A673 (cell line): Measurements from ENCODE around the gene UBE2J2. TPM values are rescaled to one million over a fixed set of nuclear protein-coding genes. Genes with fewer than 3 reads are reported as not detected.

Source experiments
- BruUV-seq: library from RNA; stranded (reverse); fragments of 400-500 nt; replicated peaks from 2 replicates; lab custom pipeline; 2021; lab: Mats Ljungman, UMichigan
- CTCF ChIA-PET: fragments of 300-600 bp; sonication (Branson Sonifier 250); formaldehyde crosslinking; loops from one replicate; lab custom pipeline; 2022; ENCODE audit warnings: antibody characterized with exemption; lab: Charles Lee
- POLR2A ChIA-PET: fragments of 300-600 bp; sonication (Branson Sonifier 250); formaldehyde crosslinking; loops from one replicate; lab custom pipeline; 2022; ENCODE audit warnings: antibody characterized with exemption; ENCODE audit not compliant: low non-redundant PET; lab: Charles Lee
- DNase-seq: peaks from one replicate; pipeline ENCODE4 v3.0.0-alpha.2; 2015; ENCODE audit warnings: low spot score
- H3K27ac ChIP-seq: fragments of 200-600 bp; sonication (generic); 2 replicates; pipeline ENCODE4 v1.5.1; 2016; ENCODE audit warnings: mixed run types, low read depth, mild to moderate bottlenecking, mixed read lengths, antibody characterized with exemption, low read length; ENCODE audit not compliant: poor library complexity, severe bottlenecking
- H3K27me3 ChIP-seq: fragments of 200-600 bp; sonication (generic); replicated peaks from 2 replicates; pipeline ENCODE4 v1.6.1; 2017; ENCODE audit warnings: mixed run types, low read depth, mild to moderate bottlenecking, mixed read lengths, antibody characterized with exemption, low read length; ENCODE audit not compliant: insufficient read depth, poor library complexity
- H3K36me3 ChIP-seq: fragments of 200-600 bp; sonication (generic); 2 replicates; pipeline ENCODE4 v1.6.1; 2016; ENCODE audit warnings: mixed run types, mild to moderate bottlenecking, mixed read lengths, antibody characterized with exemption, low read length; ENCODE audit not compliant: insufficient read depth, poor library complexity, severe bottlenecking
- H3K4me1 ChIP-seq: fragments of 200-600 bp; sonication (generic); 2 replicates; pipeline ENCODE4 v1.6.1; 2017; ENCODE audit warnings: mixed run types, mild to moderate bottlenecking, mixed read lengths, antibody characterized with exemption, low read length; ENCODE audit not compliant: insufficient read depth, poor library complexity, severe bottlenecking
- H3K4me3 ChIP-seq: fragments of 200-600 bp; sonication (generic); 2 replicates; pipeline ENCODE4 v1.5.1; 2016; ENCODE audit warnings: low read depth, mixed run types, mild to moderate bottlenecking, mixed read lengths, low read length; ENCODE audit not compliant: poor library complexity, severe bottlenecking
- H3K9me3 ChIP-seq: fragments of 200-600 bp; sonication (generic); 2 replicates; pipeline ENCODE4 v1.6.1; 2016; ENCODE audit warnings: mixed run types, low read depth, mild to moderate bottlenecking, mixed read lengths, antibody characterized with exemption, low read length; ENCODE audit not compliant: poor library complexity, severe bottlenecking
- EZH2 ChIP-seq: fragments of 200-600 bp; sonication (generic); IDR thresholded peaks from 2 replicates; pipeline ENCODE4 v1.6.1; 2017; ENCODE audit warnings: borderline replicate concordance, low read depth, mild to moderate bottlenecking, mixed read lengths, antibody characterized with exemption, low read length; ENCODE audit not compliant: poor library complexity, severe bottlenecking
- intact Hi-C: fragments of 100-400 bp; cut with micrococcal nuclease; formaldehyde crosslinking; loops from one replicate; pipeline ENCODE4 v1.10.0; 2022; ENCODE audit not compliant: unreplicated experiment
- total RNA-seq: library from RNA; stranded (reverse); gene quantifications from 2 replicates; pipeline ENCODE4 v1.2.3, GENCODE V29; 2021
- TF ChIP-seq, protein P1 (sequence below): fragments of 300-800, 200-600 bp; sonication (generic); conservative IDR thresholded peaks from 2 replicates; pipeline ENCODE4 v1.5.1; 2017; ENCODE audit warnings: low read depth, mild to moderate bottlenecking, antibody characterized with exemption, low read length, moderate library complexity, mixed read lengths

UBE2J2 gene
- total RNA-seq, 1 experiment from 2014 or later, result 92.8 TPM

DNA sequence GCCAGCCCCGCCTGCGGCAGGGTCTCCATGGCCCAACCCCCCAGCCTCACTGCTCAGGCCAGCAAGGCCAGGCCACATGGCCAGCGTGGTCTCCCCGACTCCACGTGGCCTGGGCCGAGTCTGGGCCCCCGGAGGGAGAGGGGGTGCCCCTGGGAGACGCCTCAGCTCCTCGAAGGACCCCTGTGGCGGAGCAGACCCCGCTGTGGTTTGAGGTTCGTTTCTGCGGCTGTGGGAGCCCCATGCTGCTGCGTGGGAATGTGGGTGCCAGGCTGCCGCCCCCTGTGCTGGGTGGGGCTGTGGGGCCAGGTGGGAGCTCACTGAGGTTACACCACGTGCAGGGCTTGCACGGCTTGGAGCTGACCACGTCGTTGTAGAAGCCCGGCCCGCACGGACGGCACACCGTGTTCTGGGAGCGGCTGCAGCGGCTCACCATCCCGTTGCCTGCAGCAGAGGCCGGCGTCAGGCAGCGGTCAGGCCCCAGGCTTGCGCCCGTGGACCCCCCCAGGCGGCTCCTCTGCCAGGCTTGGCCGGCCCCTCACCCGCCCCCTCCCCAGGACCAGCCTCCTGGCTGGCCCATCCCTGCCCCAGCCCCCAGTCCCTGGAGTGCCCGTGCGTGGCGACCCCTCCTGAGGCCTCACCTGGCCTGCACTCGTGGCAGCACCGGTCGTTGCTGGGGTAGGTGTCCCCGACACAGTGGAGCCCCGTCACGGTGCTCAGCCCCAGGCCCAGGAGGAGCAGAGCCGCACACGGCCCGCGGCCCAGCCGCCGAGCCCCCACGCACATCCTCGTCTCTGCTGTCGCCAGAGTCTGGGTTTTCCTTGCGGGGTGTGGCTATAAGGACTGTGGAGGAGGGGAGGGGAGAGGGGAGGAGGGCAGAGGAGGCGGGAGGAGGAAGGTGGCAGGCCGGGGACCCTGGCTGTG lies 60.0 kb downstream of the UBE2J2 start, which contains the start of gene TNFRSF4:
Gene TNFRSF4, minus strand, starts transcription at position 809 of the 921 bp plus-strand sequence. Its CDS starts 26 bp downstream, at position 783.
- no TSS peak for BruUV-seq
- Histone ChIP-seq H3K36me3 (peaks cover 14% of the 10 kb centered on the region), H3K9me3 (no peaks in the 10 kb centered on the region), H3K27me3 (no peaks in the 10 kb centered on the region), H3K27ac (no peak within 1 kb of the TSS), H3K4me1 (peaks cover 18% of the 10 kb centered on the region), H3K4me3 (no peak within 1 kb of the TSS)
- POLR2A ChIA-PET, result no interaction called here
- no peak for DNase-seq
- intact Hi-C loops, result no loop called here
- TF ChIP-seq, protein P1, sequence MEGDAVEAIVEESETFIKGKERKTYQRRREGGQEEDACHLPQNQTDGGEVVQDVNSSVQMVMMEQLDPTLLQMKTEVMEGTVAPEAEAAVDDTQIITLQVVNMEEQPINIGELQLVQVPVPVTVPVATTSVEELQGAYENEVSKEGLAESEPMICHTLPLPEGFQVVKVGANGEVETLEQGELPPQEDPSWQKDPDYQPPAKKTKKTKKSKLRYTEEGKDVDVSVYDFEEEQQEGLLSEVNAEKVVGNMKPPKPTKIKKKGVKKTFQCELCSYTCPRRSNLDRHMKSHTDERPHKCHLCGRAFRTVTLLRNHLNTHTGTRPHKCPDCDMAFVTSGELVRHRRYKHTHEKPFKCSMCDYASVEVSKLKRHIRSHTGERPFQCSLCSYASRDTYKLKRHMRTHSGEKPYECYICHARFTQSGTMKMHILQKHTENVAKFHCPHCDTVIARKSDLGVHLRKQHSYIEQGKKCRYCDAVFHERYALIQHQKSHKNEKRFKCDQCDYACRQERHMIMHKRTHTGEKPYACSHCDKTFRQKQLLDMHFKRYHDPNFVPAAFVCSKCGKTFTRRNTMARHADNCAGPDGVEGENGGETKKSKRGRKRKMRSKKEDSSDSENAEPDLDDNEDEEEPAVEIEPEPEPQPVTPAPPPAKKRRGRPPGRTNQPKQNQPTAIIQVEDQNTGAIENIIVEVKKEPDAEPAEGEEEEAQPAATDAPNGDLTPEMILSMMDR, result no peak
- no peak for TF ChIP-seq EZH2
- CTCF ChIA-PET, result no interaction called here

DNA sequence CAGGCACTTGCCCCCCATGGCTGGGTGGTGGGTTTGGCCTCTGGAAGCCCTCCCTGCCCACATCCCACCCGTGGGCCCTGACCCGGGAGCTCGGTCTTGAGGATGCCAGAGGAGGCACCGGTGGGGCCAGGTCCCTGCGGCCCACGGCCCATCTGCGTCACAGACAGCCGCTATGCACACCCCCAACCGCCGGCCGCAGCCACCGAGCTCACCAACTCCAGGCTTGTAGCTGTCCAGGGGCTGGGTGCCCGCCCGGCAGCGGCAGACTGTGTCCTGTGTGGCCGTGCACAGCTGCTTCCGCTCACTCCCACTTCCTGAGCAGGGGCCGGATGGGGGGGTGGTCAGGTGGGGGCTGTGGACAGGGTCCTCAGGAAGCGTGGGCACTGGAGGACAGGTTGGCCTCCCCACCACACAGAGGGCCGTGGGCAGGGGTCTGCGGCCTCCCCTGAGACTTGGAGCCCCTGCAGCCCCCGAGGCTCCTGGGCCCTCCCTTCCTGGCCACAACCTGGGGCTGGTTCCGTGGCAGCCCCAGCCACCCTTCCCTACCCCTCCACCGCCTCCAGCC lies 60.8 kb downstream of the UBE2J2 start:
- intact Hi-C loops, result no loop called here
- Histone ChIP-seq H3K4me3 (no peak overlapping the region), H3K27ac (no peak overlapping the region), H3K36me3 (peaks cover 8% of the 10 kb centered on the region), H3K27me3 (no peaks in the 10 kb centered on the region), H3K9me3 (no peaks in the 10 kb centered on the region), H3K4me1 (peaks cover 18% of the 10 kb centered on the region)
- TF ChIP-seq, protein P1, result no peak
- TF ChIP-seq EZH2, result no peak
- no peak for DNase-seq
- CTCF ChIA-PET, result no interaction called here
- no TSS peak for BruUV-seq
- POLR2A ChIA-PET, result no interaction called here

DNA sequence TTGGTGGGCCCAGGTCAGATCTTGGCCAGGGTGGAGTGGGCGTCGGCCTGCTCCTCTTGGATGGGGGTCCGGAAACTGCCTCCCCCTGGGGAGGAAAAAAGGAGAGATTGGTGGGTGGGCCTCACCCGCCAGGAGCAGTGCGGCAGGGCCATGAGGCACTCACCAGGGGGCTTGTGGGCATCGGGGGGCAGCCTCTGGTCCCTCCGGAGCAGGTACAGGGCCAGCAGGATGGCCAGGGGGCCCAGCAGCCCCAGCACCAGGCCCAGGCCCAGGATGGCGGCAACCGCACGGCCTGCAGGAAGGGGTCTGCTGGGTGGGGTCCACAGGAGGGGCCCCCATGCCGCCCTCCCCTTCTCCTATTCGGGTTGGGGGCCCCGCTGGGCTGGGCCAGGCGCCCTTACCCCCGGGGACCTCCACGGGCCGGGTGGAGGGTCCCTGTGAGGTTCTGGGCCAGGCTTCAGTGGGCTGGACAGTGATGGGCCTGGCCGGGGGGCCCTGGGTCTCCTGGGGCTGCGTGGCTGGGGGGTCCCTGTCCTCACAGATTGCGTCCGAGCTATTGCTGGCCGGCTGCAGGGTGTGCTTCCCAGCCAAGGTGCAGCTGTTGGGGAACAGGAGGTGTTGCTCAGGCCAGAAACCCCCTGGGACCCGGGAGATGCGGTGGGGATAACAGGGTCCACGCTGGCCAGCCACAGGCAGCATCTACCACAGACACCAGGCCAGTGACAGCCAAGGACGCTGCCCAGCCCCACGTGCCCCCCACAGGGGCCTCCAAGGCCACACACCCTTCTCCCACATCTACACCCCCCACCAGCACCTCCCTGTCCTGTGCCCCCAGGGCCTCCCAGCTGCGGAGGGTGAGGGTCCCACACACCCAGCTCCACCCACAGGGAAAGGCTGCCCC lies 61.9 kb downstream of the UBE2J2 start:
- POLR2A ChIA-PET, result no interaction called here
- CTCF ChIA-PET, result no interaction called here
- TF ChIP-seq, protein P1, result no peak
- no peak for TF ChIP-seq EZH2

More for the DNA sequence above, 61.9 kb downstream of the UBE2J2 start:
- H3K27ac ChIP-seq, result no peak overlapping the region
- intact Hi-C loops, result no loop called here
- no peak for DNase-seq
- H3K27me3 ChIP-seq, result no peaks in the 10 kb centered on the region
- no TSS peak for BruUV-seq
- no peaks in the 10 kb centered on the region for H3K9me3 ChIP-seq
- peaks cover 5% of the 10 kb centered on the region for H3K36me3 ChIP-seq
- peaks cover 13% of the 10 kb centered on the region for H3K4me1 ChIP-seq
- no peak overlapping the region for H3K4me3 ChIP-seq
